Endothelial cell of umbilical vein (primary cell): ENCODE results near the gene SP3. TPM values are rescaled to one million over a fixed set of nuclear protein-coding genes. Genes with fewer than 3 reads are reported as not detected.

Source experiments
- BruUV-seq: library from RNA; stranded (reverse); fragments of 400-500 nt; replicated peaks from 2 replicates; lab custom pipeline; 2021; lab: Mats Ljungman, UMichigan
- CTCF ChIA-PET: fragments of 300-600, 350-600 bp; sonication (Branson Sonifier 250); formaldehyde crosslinking; loops from one replicate; lab custom pipeline; 2021; ENCODE audit warnings: antibody characterized with exemption, inconsistent platforms; lab: Charles Lee
- POLR2A ChIA-PET: fragments of 300-600, 350-600 bp; sonication (Branson Sonifier 250); formaldehyde crosslinking; loops from one replicate; lab custom pipeline; 2021; ENCODE audit warnings: antibody characterized with exemption, inconsistent platforms; lab: Charles Lee
- DNase-seq: peaks from one replicate; pipeline ENCODE4 v3.0.0-alpha.2; 2011; ENCODE audit warnings: low read depth, low spot score
- FAIRE-seq: peaks from 2 replicates; lab custom pipeline; 2011; peaks lifted over from hg19 to GRCh38; lab: Jason Lieb, UNC
- H2AFZ ChIP-seq: 2 replicates; pipeline ENCODE4 v1.6.0; 2012; ENCODE audit warnings: low read depth, low read length, control low read depth, inconsistent platforms
- H3K27ac ChIP-seq: 2 replicates; pipeline ENCODE4 v1.5.1; 2011; ENCODE audit warnings: low read depth, mild to moderate bottlenecking, control low read depth, low read length, moderate library complexity; ENCODE audit not compliant: insufficient read depth
- H3K27me3 ChIP-seq, 2 experiments: 2 replicates each; pipeline versions ENCODE4 v1.6.0 to v1.6.1; 2011; ENCODE audit warnings: low read length in 2 of 2, mixed read lengths in 1 of 2; ENCODE audit not compliant: control insufficient read depth in 2 of 2, insufficient read depth in 2 of 2
- H3K36me3 ChIP-seq, 2 experiments: 2 replicates in 1 of 2; 3 replicates in 1 of 2; pipeline ENCODE4 v1.5.1; 2011; ENCODE audit warnings: low read length in 2 of 2, mild to moderate bottlenecking in 1 of 2, moderate library complexity in 1 of 2; ENCODE audit not compliant: control insufficient read depth in 2 of 2, insufficient read depth in 2 of 2; ENCODE audit errors: extremely low read depth in 1 of 2
- H3K4me1 ChIP-seq: 3 replicates; pipeline ENCODE4 v1.5.1; 2011; ENCODE audit warnings: mild to moderate bottlenecking, low read length; ENCODE audit not compliant: control insufficient read depth, insufficient read depth; ENCODE audit errors: extremely low read depth
- H3K4me2 ChIP-seq: 2 replicates; pipeline ENCODE4 v1.6.1; 2011; ENCODE audit warnings: low read length, control low read depth, mixed read lengths; ENCODE audit not compliant: insufficient read depth
- H3K4me3 ChIP-seq, 3 experiments: fragments of 200-600 bp in 1 of 3; sonication (generic), shearing (Covaris generic) in 1 of 3; replicated peaks in 1 of 3; 2 replicates each; pipeline ENCODE4 v1.5.1; 2011 to 2016; ENCODE audit warnings: control low read depth in 3 of 3, low read length in 3 of 3, mild to moderate bottlenecking in 2 of 3, inconsistent platforms in 1 of 3, low read depth in 1 of 3, moderate library complexity in 1 of 3; ENCODE audit not compliant: insufficient read depth in 1 of 3
- H3K79me2 ChIP-seq: 2 replicates; pipeline ENCODE4 v1.6.0; 2012; ENCODE audit warnings: low read length, inconsistent platforms; ENCODE audit not compliant: control insufficient read depth, insufficient read depth
- H3K9ac ChIP-seq: replicated peaks from 2 replicates; pipeline ENCODE3; 2011; ENCODE audit warnings: low read length, control low read depth; ENCODE audit not compliant: insufficient read depth; ENCODE audit errors: extremely low read depth
- H3K9me1 ChIP-seq: replicated peaks from 3 replicates; pipeline ENCODE4 v1.6.0; 2011; ENCODE audit warnings: mild to moderate bottlenecking, low read length; ENCODE audit not compliant: control insufficient read depth, insufficient read depth; ENCODE audit errors: extremely low read depth
- H3K9me3 ChIP-seq: replicated peaks from 2 replicates; pipeline ENCODE4 v1.5.1; 2012; ENCODE audit warnings: low read length, inconsistent platforms; ENCODE audit not compliant: control insufficient read depth, insufficient read depth
- H4K20me1 ChIP-seq: replicated peaks from 2 replicates; pipeline ENCODE3; 2011; ENCODE audit warnings: mild to moderate bottlenecking, low read length; ENCODE audit not compliant: control insufficient read depth, insufficient read depth; ENCODE audit errors: extremely low read depth
- EZH2 ChIP-seq: IDR thresholded peaks from 2 replicates; pipeline ENCODE4 v1.6.1; 2012; ENCODE audit warnings: borderline replicate concordance, low read depth, mild to moderate bottlenecking, moderate library complexity, low read length, inconsistent platforms; ENCODE audit not compliant: severe bottlenecking
- FOS ChIP-seq: IDR thresholded peaks from 2 replicates; pipeline ENCODE4 v1.6.1; 2011; ENCODE audit warnings: mild to moderate bottlenecking, low read length, moderate library complexity, borderline replicate concordance; ENCODE audit not compliant: insufficient read depth
- GATA2 ChIP-seq: IDR thresholded peaks from 2 replicates; pipeline ENCODE4 v1.7.0; 2011; ENCODE audit warnings: low read depth, mild to moderate bottlenecking, moderate library complexity, mixed read lengths, low read length; ENCODE audit not compliant: insufficient read length, insufficient read depth
- JUN ChIP-seq: IDR thresholded peaks from 2 replicates; pipeline ENCODE4 v1.6.1; 2011; ENCODE audit warnings: borderline replicate concordance, low read depth; ENCODE audit not compliant: insufficient read length, insufficient read depth
- MYC ChIP-seq: IDR thresholded peaks from one replicate; pipeline ENCODE4 v1.6.1; 2011; ENCODE audit warnings: mild to moderate bottlenecking, low read depth, low read length
- POLR2A ChIP-seq: IDR thresholded peaks from 2 replicates; pipeline ENCODE4 v1.6.1; 2012; ENCODE audit warnings: low read depth, mild to moderate bottlenecking, control low read depth, low read length
- POLR2AphosphoS5 ChIP-seq: IDR thresholded peaks from 2 replicates; pipeline ENCODE4 v1.6.1; 2012; ENCODE audit warnings: low read depth, mild to moderate bottlenecking, control low read depth, low read length, moderate library complexity; ENCODE audit not compliant: insufficient read depth
- dilution Hi-C: fragments of 300-500 bp; cut with MboI; formaldehyde crosslinking; loops from one replicate; pipeline ENCODE4 v1.15.0; 2019; ENCODE audit warnings: low sequenced_read_pairs; ENCODE audit not compliant: extremely low pct_ligation_motif_present
- intact Hi-C: fragments of 100-400 bp; cut with micrococcal nuclease; formaldehyde crosslinking; loops from one replicate; pipeline ENCODE4 v1.10.0; 2022
- polyA plus RNA-seq, 4 experiments: library from polyadenylated mRNA; depleted of rRNA in 3 of 4; stranded (reverse) in 3 of 4; unstranded in 1 of 4; fragments of >200 nt; gene quantifications; 2 replicates each; pipeline versions ENCODE4 v1.2.1 to v1.2.3, GENCODE V29; 2011 to 2012; ENCODE audit warnings: missing spikeins in 1 of 4
- total RNA-seq: library from RNA; stranded (reverse); gene quantifications from 2 replicates; pipeline ENCODE4 v1.2.3, GENCODE V29; 2021
- TF ChIP-seq, protein P1 (sequence below): IDR thresholded peaks from 2 replicates; pipeline ENCODE4 v1.6.1; 2011; ENCODE audit not compliant: insufficient read depth, insufficient read length
- TF ChIP-seq, protein P2 (sequence below), 2 donors: IDR thresholded peaks; 1 replicate in 1 of 2; 2 replicates in 1 of 2; pipeline ENCODE4 v1.5.1; 2011; ENCODE audit warnings: low read length in 2 of 2, mild to moderate bottlenecking in 2 of 2, moderate library complexity in 2 of 2, control low read depth in 1 of 2, inconsistent platforms in 1 of 2, low read depth in 1 of 2; ENCODE audit not compliant: insufficient read depth in 1 of 2; ENCODE audit errors: extremely low read depth in 1 of 2

Gene SP3
- total and polyA plus RNA-seq, 2 donors (not counting 3 experiments of a cell fraction or from before 2014, with no cell fraction given): 23.9 to 59.0 TPM

DNA sequence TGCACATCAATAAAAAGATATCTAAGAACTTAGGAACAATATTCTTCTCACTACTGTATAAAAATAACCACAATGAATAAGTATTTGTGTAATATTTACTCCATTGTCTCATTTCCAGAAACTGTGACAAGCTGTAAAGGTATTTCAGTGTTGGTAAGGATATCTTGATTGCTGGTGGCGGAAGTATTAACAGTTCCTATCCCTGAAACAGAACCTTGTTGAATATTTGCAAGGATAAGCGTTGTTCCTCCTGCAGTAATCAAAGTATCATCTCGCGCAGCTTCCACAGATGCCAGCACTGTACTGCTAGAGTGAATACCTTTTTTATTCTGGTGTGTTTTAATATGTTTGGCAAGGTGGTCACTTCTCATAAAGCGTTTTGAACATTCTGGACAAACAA, 55.3 kb downstream of the SP3 start:
- DNase-seq (no peak), FAIRE-seq (no peak)
- Histone ChIP-seq H3K9me1 (no peaks in the 10 kb centered on the region), H3K4me3 (no peak overlapping the region), H3K9ac (no peak overlapping the region), H3K4me2 (no peak overlapping the region), H2AFZ (no peak overlapping the region), H3K79me2 (peaks cover 13% of the 10 kb centered on the region), H3K4me1 (no peaks in the 10 kb centered on the region), H3K27me3 (no peaks in the 10 kb centered on the region), H3K27ac (no peak overlapping the region), H4K20me1 (no peaks in the 10 kb centered on the region), H3K36me3 (peaks cover 2 to 14% of the 10 kb centered on the region in 2 experiments), H3K9me3 (no peaks in the 10 kb centered on the region)
- dilution Hi-C loops: no loop called here
- BruUV-seq: no TSS peak
- ChIA-PET POLR2A (interaction anchor here (1.1 kb wide), 1 partner anchor 19 kb away, joined by 3 read pairs; no protein-coding TSS in a partner anchor), CTCF (interaction anchor here (0.8 to 0.9 kb wide), 2 partner anchors 19 to 155 kb away, joined by 3 to 4 read pairs; no protein-coding TSS in a partner anchor)
- TF ChIP-seq POLR2A (no peak), POLR2AphosphoS5 (no peak), EZH2 (no peak), FOS (no peak), GATA2 (no peak), JUN (no peak), MYC (no peak)
- TF ChIP-seq, protein P1, sequence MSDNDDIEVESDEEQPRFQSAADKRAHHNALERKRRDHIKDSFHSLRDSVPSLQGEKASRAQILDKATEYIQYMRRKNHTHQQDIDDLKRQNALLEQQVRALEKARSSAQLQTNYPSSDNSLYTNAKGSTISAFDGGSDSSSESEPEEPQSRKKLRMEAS: no peak
- TF ChIP-seq, protein P2, sequence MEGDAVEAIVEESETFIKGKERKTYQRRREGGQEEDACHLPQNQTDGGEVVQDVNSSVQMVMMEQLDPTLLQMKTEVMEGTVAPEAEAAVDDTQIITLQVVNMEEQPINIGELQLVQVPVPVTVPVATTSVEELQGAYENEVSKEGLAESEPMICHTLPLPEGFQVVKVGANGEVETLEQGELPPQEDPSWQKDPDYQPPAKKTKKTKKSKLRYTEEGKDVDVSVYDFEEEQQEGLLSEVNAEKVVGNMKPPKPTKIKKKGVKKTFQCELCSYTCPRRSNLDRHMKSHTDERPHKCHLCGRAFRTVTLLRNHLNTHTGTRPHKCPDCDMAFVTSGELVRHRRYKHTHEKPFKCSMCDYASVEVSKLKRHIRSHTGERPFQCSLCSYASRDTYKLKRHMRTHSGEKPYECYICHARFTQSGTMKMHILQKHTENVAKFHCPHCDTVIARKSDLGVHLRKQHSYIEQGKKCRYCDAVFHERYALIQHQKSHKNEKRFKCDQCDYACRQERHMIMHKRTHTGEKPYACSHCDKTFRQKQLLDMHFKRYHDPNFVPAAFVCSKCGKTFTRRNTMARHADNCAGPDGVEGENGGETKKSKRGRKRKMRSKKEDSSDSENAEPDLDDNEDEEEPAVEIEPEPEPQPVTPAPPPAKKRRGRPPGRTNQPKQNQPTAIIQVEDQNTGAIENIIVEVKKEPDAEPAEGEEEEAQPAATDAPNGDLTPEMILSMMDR (IDR thresholded peaks at IDR 0.05; ENCODE audit: extremely low read depth in 1 of 2, insufficient read depth in 1 of 2, low read depth in 1 of 2, low read length in 2 of 2): no peak
- intact Hi-C loops: no loop called here
